Retinal pigment epithelial cell (primary cell): ENCODE measurements around the gene VIT.

ENCODE experiments used
- DNase-seq: peaks from one replicate; pipeline ENCODE4 v3.0.0-alpha.2; 2010; ENCODE audit warnings: low read depth
- H3K4me3 ChIP-seq: 2 replicates; pipeline ENCODE4 v1.5.1; 2011; ENCODE audit warnings: mild to moderate bottlenecking, low read length, control low read depth, moderate library complexity
- CTCF ChIP-seq: conservative IDR thresholded peaks from 2 replicates; pipeline ENCODE4 v1.5.1; 2011; ENCODE audit warnings: low read depth, low read length, control low read depth, inconsistent platforms

The VIT gene

GRCh38 chr2:36702781-36703180, 6.3 kb downstream of the VIT start:
- no peak overlapping the region for H3K4me3 ChIP-seq
- no peak for DNase-seq
- TF ChIP-seq CTCF, result no peak

GRCh38 chr2:36704475-36705150, 8.1 kb downstream of the VIT start:
- peak; percentile 25 for DNase-seq
- no peak for TF ChIP-seq CTCF
- no peak overlapping the region for H3K4me3 ChIP-seq

- no peak overlapping the region for H3K4me3 ChIP-seq
- TF ChIP-seq CTCF, result no peak
- DNase-seq, result no peak
Measured at GRCh38 chr2:36705326-36706020, 9.0 kb downstream of the VIT start.

- no peak overlapping the region for H3K4me3 ChIP-seq
- TF ChIP-seq CTCF, result no peak
- DNase-seq, result no peak
Measured at GRCh38 chr2:36706021-36706876, 9.7 kb downstream of the VIT start.

- peak; percentile 17 for DNase-seq
- H3K4me3 ChIP-seq, result no peak overlapping the region
- TF ChIP-seq CTCF, result no peak
Measured at GRCh38 chr2:36707050-36707449, 10.5 kb downstream of the VIT start.

- H3K4me3 ChIP-seq, result no peak overlapping the region
- DNase-seq, result peak; percentile 23
- peak; percentile 33 for TF ChIP-seq CTCF
Measured at GRCh38 chr2:36708041-36708741, 11.7 kb downstream of the VIT start.
